GM12878 (cell line): ENCODE measurements around the gene LYRM2.

Source experiments
- CBFB ChIP-seq: IDR thresholded peaks from 2 replicates; pipeline ENCODE4 v1.6.1; 2016; ENCODE audit warnings: antibody characterized with exemption, low read depth
- EZH2 ChIP-seq: IDR thresholded peaks from 2 replicates; pipeline ENCODE4 v1.6.1; 2012; ENCODE audit warnings: low read depth, mild to moderate bottlenecking, control low read depth, inconsistent platforms, low read length, borderline replicate concordance; ENCODE audit not compliant: control insufficient read depth
- NFIC ChIP-seq: IDR thresholded peaks from 2 replicates; pipeline ENCODE4 v1.6.1; 2012; ENCODE audit warnings: low read depth, mild to moderate bottlenecking, inconsistent platforms, low read length, moderate library complexity
- POLR2A ChIP-seq: IDR thresholded peaks from 2 replicates; pipeline ENCODE4 v1.6.1; 2011; ENCODE audit warnings: low read depth, mild to moderate bottlenecking, low read length
- TF ChIP-seq, protein P1 (sequence below): IDR thresholded peaks from 2 replicates; pipeline ENCODE4 v1.6.1; 2012; ENCODE audit warnings: low read length, inconsistent platforms

DNA sequence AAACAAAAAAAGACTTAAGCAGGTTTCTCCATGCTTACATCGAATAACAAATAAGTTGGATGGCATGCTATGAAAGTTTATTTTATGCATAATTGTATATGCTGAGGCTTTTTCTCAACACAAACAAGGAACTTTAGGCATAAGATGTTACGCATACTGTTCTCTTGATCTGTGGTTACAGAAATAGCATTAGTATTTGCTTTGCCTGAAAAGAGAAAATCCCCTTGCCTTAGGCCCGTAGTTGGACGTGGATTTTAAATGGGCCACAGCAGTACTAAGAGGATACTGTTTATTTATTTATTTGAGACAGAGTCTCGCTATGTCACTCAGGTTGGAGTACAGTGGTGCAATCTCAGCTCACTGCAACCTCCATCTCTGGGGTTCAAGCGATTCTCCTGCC, 19.0 kb downstream of the LYRM2 start:
- no peak for TF ChIP-seq POLR2A
- TF ChIP-seq NFIC, result no peak
- TF ChIP-seq, protein P1, sequence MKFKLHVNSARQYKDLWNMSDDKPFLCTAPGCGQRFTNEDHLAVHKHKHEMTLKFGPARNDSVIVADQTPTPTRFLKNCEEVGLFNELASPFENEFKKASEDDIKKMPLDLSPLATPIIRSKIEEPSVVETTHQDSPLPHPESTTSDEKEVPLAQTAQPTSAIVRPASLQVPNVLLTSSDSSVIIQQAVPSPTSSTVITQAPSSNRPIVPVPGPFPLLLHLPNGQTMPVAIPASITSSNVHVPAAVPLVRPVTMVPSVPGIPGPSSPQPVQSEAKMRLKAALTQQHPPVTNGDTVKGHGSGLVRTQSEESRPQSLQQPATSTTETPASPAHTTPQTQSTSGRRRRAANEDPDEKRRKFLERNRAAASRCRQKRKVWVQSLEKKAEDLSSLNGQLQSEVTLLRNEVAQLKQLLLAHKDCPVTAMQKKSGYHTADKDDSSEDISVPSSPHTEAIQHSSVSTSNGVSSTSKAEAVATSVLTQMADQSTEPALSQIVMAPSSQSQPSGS, result no peak
- TF ChIP-seq CBFB, result no peak
- TF ChIP-seq EZH2, result no peak
